HG03378 (cell line): ENCODE data around the gene COA8.
"Not testable (repeated sequence)": the region's sequence is repeated elsewhere in the genome, so short reads cannot be mapped to it uniquely, and the experiment has no call there.

Source experiments
- ATAC-seq: cut with Tn5 transposase; IDR thresholded peaks from one replicate; pipeline ENCODE4 v1.9.1; 2021; ENCODE audit warnings: mild to moderate bottlenecking, moderate library complexity; ENCODE audit not compliant: unreplicated experiment

COA8 gene

GRCh38 chr14:103525430-103526246, 37.1 kb upstream of the COA8 start:
- ATAC-seq = not testable (repeated sequence)

- no peak for ATAC-seq
These were observed 36.4 kb upstream of the COA8 start for GRCh38 chr14:103526247-103526913.

GRCh38 chr14:103526914-103527248, 35.9 kb upstream of the COA8 start:
- ATAC-seq = no peak

GRCh38 chr14:103527408-103528145, 35.2 kb upstream of the COA8 start:
- peak; percentile 61 for ATAC-seq

GRCh38 chr14:103528146-103528586, 34.6 kb upstream of the COA8 start:
- no peak for ATAC-seq

- no peak for ATAC-seq
These were observed 34.0 kb upstream of the COA8 start, which contains the start of gene TRMT61A for GRCh38 chr14:103528587-103529382. Gene TRMT61A (plus strand): TSS chr14:103529196. CDS start chr14:103529979, 783 bp downstream.

GRCh38 chr14:103529383-103530365, 33.1 kb upstream of the COA8 start:
- no peak for ATAC-seq

- no peak for ATAC-seq
These were observed 32.4 kb upstream of the COA8 start for GRCh38 chr14:103530390-103530789.

GRCh38 chr14:103530831-103531230, 31.9 kb upstream of the COA8 start:
- no peak for ATAC-seq

- no peak for ATAC-seq
These were observed 31.1 kb upstream of the COA8 start for GRCh38 chr14:103531421-103532215.

- no peak for ATAC-seq
These were observed 30.3 kb upstream of the COA8 start for GRCh38 chr14:103532216-103533136.

- no peak for ATAC-seq
These were observed 29.4 kb upstream of the COA8 start for GRCh38 chr14:103533137-103533998.

GRCh38 chr14:103533999-103534575, 28.7 kb upstream of the COA8 start:
- ATAC-seq = no peak

GRCh38 chr14:103534576-103535061, 28.1 kb upstream of the COA8 start:
- no peak for ATAC-seq

- no peak for ATAC-seq
These were observed 27.5 kb upstream of the COA8 start for GRCh38 chr14:103535081-103535890.
